HAP-1 (cell line): ENCODE results near the gene STAT1.
A peak's percentile ranks its signal among the peaks of the same experiment; 100 is the strongest.

ENCODE experiments used
- DNase-seq, 2 experiments: peaks; one replicate each; pipeline ENCODE4 v3.0.0-alpha.2; 2016 to 2020; ENCODE audit warnings: low spot score in 2 of 2
- H3K27me3 ChIP-seq: fragments of 250-450 bp; sonication (Bioruptor Pico); 2 replicates; pipeline ENCODE4 v1.5.1; 2020; ENCODE audit warnings: low read depth, mild to moderate bottlenecking, moderate library complexity
- H3K36me3 ChIP-seq: fragments of 250-450 bp; sonication (Bioruptor Pico); replicated peaks from 2 replicates; pipeline ENCODE4 v1.5.1; 2020; ENCODE audit warnings: mild to moderate bottlenecking
- H3K4me1 ChIP-seq: fragments of 250-450 bp; sonication (Bioruptor Pico); 2 replicates; pipeline ENCODE4 v1.5.1; 2020; ENCODE audit warnings: mild to moderate bottlenecking
- H3K4me3 ChIP-seq: fragments of 250-450 bp; sonication (Bioruptor Pico); 2 replicates; pipeline ENCODE4 v1.5.1; 2020; ENCODE audit warnings: mild to moderate bottlenecking, moderate library complexity
- H3K9me3 ChIP-seq: fragments of 250-450 bp; sonication (Bioruptor Pico); 2 replicates; pipeline ENCODE4 v1.5.1; 2020; ENCODE audit warnings: mild to moderate bottlenecking, moderate library complexity
- in situ Hi-C: fragments of 300-500 bp; cut with MboI; formaldehyde crosslinking; loops from 3 replicates; pipeline ENCODE4 v1.14.3; 2020; ENCODE audit warnings: low sequenced_read_pairs, inconsistent platforms, mixed read lengths

The STAT1 gene

GRCh38 chr2:191009541-191010374 is 4.2 kb downstream of the STAT1 start:
- Histone ChIP-seq H3K27me3 (no peaks in the 10 kb centered on the region), H3K9me3 (no peaks in the 10 kb centered on the region), H3K36me3 (peaks cover 30% of the 10 kb centered on the region), H3K4me3 (no peak overlapping the region), H3K4me1 (peaks cover 8% of the 10 kb centered on the region)
- no peak for DNase-seq
- in situ Hi-C loops = no loop called here

GRCh38 chr2:191008286-191008685 is 5.7 kb downstream of the STAT1 start:
- Histone ChIP-seq H3K36me3 (peaks cover 43% of the 10 kb centered on the region), H3K9me3 (no peaks in the 10 kb centered on the region), H3K27me3 (no peaks in the 10 kb centered on the region), H3K4me1 (peaks cover 8% of the 10 kb centered on the region), H3K4me3 (no peak overlapping the region)
- in situ Hi-C loops = no loop called here
- no peak for DNase-seq

- H3K9me3 ChIP-seq = no peaks in the 10 kb centered on the region
- no peaks in the 10 kb centered on the region for H3K27me3 ChIP-seq
- H3K4me3 ChIP-seq = no peak overlapping the region
- peaks cover 47% of the 10 kb centered on the region for H3K36me3 ChIP-seq
- H3K4me1 ChIP-seq = no peaks in the 10 kb centered on the region
- in situ Hi-C loops = no loop called here
- DNase-seq = no peak
These were observed 6.8 kb downstream of the STAT1 start for GRCh38 chr2:191006997-191007783.

- peaks cover 52% of the 10 kb centered on the region for H3K36me3 ChIP-seq
- in situ Hi-C loops = no loop called here
- no peak overlapping the region for H3K4me3 ChIP-seq
- H3K27me3 ChIP-seq = no peaks in the 10 kb centered on the region
- no peaks in the 10 kb centered on the region for H3K9me3 ChIP-seq
- H3K4me1 ChIP-seq = no peaks in the 10 kb centered on the region
- no peak for DNase-seq
These were observed 7.7 kb downstream of the STAT1 start for GRCh38 chr2:191006297-191006696.

GRCh38 chr2:191003405-191004309 is 10.3 kb downstream of the STAT1 start:
- H3K4me1 ChIP-seq = no peaks in the 10 kb centered on the region
- H3K4me3 ChIP-seq = no peak overlapping the region
- no peaks in the 10 kb centered on the region for H3K27me3 ChIP-seq
- no peak for DNase-seq
- H3K36me3 ChIP-seq = peaks cover 64% of the 10 kb centered on the region
- no peaks in the 10 kb centered on the region for H3K9me3 ChIP-seq
- in situ Hi-C loops = no loop called here

- in situ Hi-C loops = no loop called here
- H3K27me3 ChIP-seq = no peaks in the 10 kb centered on the region
- H3K4me3 ChIP-seq = no peak overlapping the region
- peaks cover 66% of the 10 kb centered on the region for H3K36me3 ChIP-seq
- no peaks in the 10 kb centered on the region for H3K9me3 ChIP-seq
- no peaks in the 10 kb centered on the region for H3K4me1 ChIP-seq
- no peak for DNase-seq
These were observed 12.3 kb downstream of the STAT1 start for GRCh38 chr2:191001624-191002023.

GRCh38 chr2:191001032-191001431 is 12.9 kb downstream of the STAT1 start:
- Histone ChIP-seq H3K27me3 (no peaks in the 10 kb centered on the region), H3K9me3 (no peaks in the 10 kb centered on the region), H3K4me1 (no peaks in the 10 kb centered on the region), H3K4me3 (no peak overlapping the region), H3K36me3 (peaks cover 70% of the 10 kb centered on the region)
- in situ Hi-C loops = no loop called here
- DNase-seq = no peak

- H3K27me3 ChIP-seq = no peaks in the 10 kb centered on the region
- peaks cover 70% of the 10 kb centered on the region for H3K36me3 ChIP-seq
- no peak for DNase-seq
- in situ Hi-C loops = no loop called here
- H3K4me1 ChIP-seq = no peaks in the 10 kb centered on the region
- no peaks in the 10 kb centered on the region for H3K9me3 ChIP-seq
- H3K4me3 ChIP-seq = no peak overlapping the region
These were observed 13.9 kb downstream of the STAT1 start for GRCh38 chr2:190999949-191000665.

- in situ Hi-C loops = no loop called here
- Histone ChIP-seq H3K4me1 (no peaks in the 10 kb centered on the region), H3K4me3 (no peak overlapping the region), H3K36me3 (peaks cover 66% of the 10 kb centered on the region), H3K27me3 (no peaks in the 10 kb centered on the region), H3K9me3 (no peaks in the 10 kb centered on the region)
- DNase-seq = no peak
These were observed 14.9 kb downstream of the STAT1 start for GRCh38 chr2:190999058-190999457.

GRCh38 chr2:190997526-190998113 is 16.4 kb downstream of the STAT1 start:
- H3K36me3 ChIP-seq = peaks cover 60% of the 10 kb centered on the region
- no peak overlapping the region for H3K4me3 ChIP-seq
- H3K9me3 ChIP-seq = no peaks in the 10 kb centered on the region
- in situ Hi-C loops = no loop called here
- H3K27me3 ChIP-seq = no peaks in the 10 kb centered on the region
- no peaks in the 10 kb centered on the region for H3K4me1 ChIP-seq
- DNase-seq = no peak

GRCh38 chr2:190996947-190997346 is 17.0 kb downstream of the STAT1 start:
- in situ Hi-C loops = no loop called here
- H3K36me3 ChIP-seq = peaks cover 60% of the 10 kb centered on the region
- no peaks in the 10 kb centered on the region for H3K4me1 ChIP-seq
- DNase-seq = no peak
- H3K9me3 ChIP-seq = no peaks in the 10 kb centered on the region
- H3K4me3 ChIP-seq = no peak overlapping the region
- H3K27me3 ChIP-seq = no peaks in the 10 kb centered on the region

- DNase-seq = peak in 1 of 2 experiments; percentile 58
These were observed 17.5 kb downstream of the STAT1 start for GRCh38 chr2:190996338-190996946.

More at GRCh38 chr2:190996338-190996946, 17.5 kb downstream of the STAT1 start:
- peaks cover 60% of the 10 kb centered on the region for H3K36me3 ChIP-seq
- no peaks in the 10 kb centered on the region for H3K4me1 ChIP-seq
- no peaks in the 10 kb centered on the region for H3K9me3 ChIP-seq
- no peaks in the 10 kb centered on the region for H3K27me3 ChIP-seq
- in situ Hi-C loops = no loop called here
- H3K4me3 ChIP-seq = no peak overlapping the region
